Body of pancreas (tissue), 4 donors: ENCODE data around the gene TMEM123. TPM values are rescaled to one million over a fixed set of nuclear protein-coding genes. Genes with fewer than 3 reads are reported as not detected.

Source experiments
- ATAC-seq: fragments of 150-250 bp; one replicate; pipeline ENCODE4 v1.9.1; 2016
- DNase-seq, 4 donors: peaks; one replicate each; pipeline ENCODE4 v3.0.0-alpha.2; 2019
- H3K27ac ChIP-seq, 4 donors: fragments of 200-600 bp; sonication (generic); 1 replicate in 3 of 4; 2 replicates in 1 of 4; pipeline versions ENCODE4 v1.5.1 to v1.6.1; 2016 to 2019; ENCODE audit warnings: mild to moderate bottlenecking in 1 of 4, mixed read lengths in 1 of 4, moderate library complexity in 1 of 4
- H3K27me3 ChIP-seq, 2 donors: fragments of 200-600 bp; sonication (generic); one replicate each; pipeline ENCODE4 v1.6.0; 2016; ENCODE audit warnings: mild to moderate bottlenecking in 1 of 2
- H3K36me3 ChIP-seq, 2 donors: fragments of 200-600 bp; sonication (generic); replicated peaks in 1 of 2; 2 replicates each; pipeline ENCODE4 v1.5.1; 2016; ENCODE audit warnings: low read depth in 2 of 2; ENCODE audit not compliant: insufficient read depth in 1 of 2
- H3K4me1 ChIP-seq: fragments of 200-600 bp; sonication (generic); one replicate; pipeline ENCODE4 v1.6.0; 2016
- H3K4me3 ChIP-seq, 2 donors: fragments of 200-600 bp; sonication (generic); 1 replicate in 1 of 2; 2 replicates in 1 of 2; pipeline ENCODE4 v1.5.1; 2016 to 2019
- H3K9me3 ChIP-seq, 3 donors: fragments of 200-600 bp; sonication (generic); 1 replicate in 2 of 3; 2 replicates in 1 of 3; pipeline ENCODE4 v1.5.1; 2016
- CTCF ChIP-seq, 7 experiments: fragments of 450-650 bp in 4 of 7; fragments of 200-600 bp in 3 of 7; sonication (generic) in 3 of 7; IDR thresholded peaks; one replicate each; pipeline ENCODE4 v1.5.1; 2016 to 2019; ENCODE audit warnings: antibody characterized with exemption in 7 of 7
- POLR2A ChIP-seq, 3 donors: fragments of 450-650 bp; IDR thresholded peaks; one replicate each; pipeline ENCODE4 v1.6.1; 2016; ENCODE audit warnings: antibody characterized with exemption in 3 of 3, mild to moderate bottlenecking in 2 of 3
- WGBS, 2 donors: methylation state at CpG; one replicate each; pipeline ENCODE4 v1.1.5; 2017; 5-methylcytosine and 5-hydroxymethylcytosine counted together
- intact Hi-C: fragments of 100-400 bp; cut with DNase I; formaldehyde crosslinking; loops from one replicate; pipeline ENCODE4 v1.15.1; 2023
- total RNA-seq, 2 donors: library from RNA; depleted of rRNA; stranded (reverse); fragments of >200 nt; gene quantifications; one replicate each; pipeline ENCODE4 v1.1.0, GENCODE V29; 2016

Gene TMEM123
- total RNA-seq, 2 donors from 2014 or later = 40.2 to 82.5 TPM

GRCh38 chr11:102486584-102486983 lies 34.0 kb upstream of the TMEM123 start:
- no peaks in the 10 kb centered on the region for H3K36me3 ChIP-seq
- 86 to 98% methylated on average over 2 of the region's 2 CpGs for WGBS, 2 donors
- intact Hi-C loops = no loop called here
- H3K4me1 ChIP-seq = peaks cover 9% of the 10 kb centered on the region
- no peak overlapping the region for H3K4me3 ChIP-seq
- ATAC-seq (no peak), DNase-seq (no peak)
- H3K27me3 ChIP-seq = no peaks in the 10 kb centered on the region
- no peak overlapping the region for H3K27ac ChIP-seq
- H3K9me3 ChIP-seq = no peaks in the 10 kb centered on the region
- TF ChIP-seq POLR2A (IDR thresholded peaks at IDR 0.05) (no peak), CTCF (IDR thresholded peaks at IDR 0.05) (no peak)

GRCh38 chr11:102485095-102485722 lies 32.6 kb upstream of the TMEM123 start:
- intact Hi-C loops = no loop called here
- H3K27ac ChIP-seq = no peak overlapping the region
- ATAC-seq = peak; percentile 27
- H3K27me3 ChIP-seq = no peaks in the 10 kb centered on the region
- no peak overlapping the region for H3K4me3 ChIP-seq
- TF ChIP-seq POLR2A (IDR thresholded peaks at IDR 0.05) (no peak), CTCF (IDR thresholded peaks at IDR 0.05) (no peak)
- H3K9me3 ChIP-seq = no peaks in the 10 kb centered on the region
- 58 to 59% methylated on average over 2 of the region's 2 CpGs for WGBS, 2 donors
- no peaks in the 10 kb centered on the region for H3K36me3 ChIP-seq
- DNase-seq = no peak
- peaks cover 9% of the 10 kb centered on the region for H3K4me1 ChIP-seq

DNA sequence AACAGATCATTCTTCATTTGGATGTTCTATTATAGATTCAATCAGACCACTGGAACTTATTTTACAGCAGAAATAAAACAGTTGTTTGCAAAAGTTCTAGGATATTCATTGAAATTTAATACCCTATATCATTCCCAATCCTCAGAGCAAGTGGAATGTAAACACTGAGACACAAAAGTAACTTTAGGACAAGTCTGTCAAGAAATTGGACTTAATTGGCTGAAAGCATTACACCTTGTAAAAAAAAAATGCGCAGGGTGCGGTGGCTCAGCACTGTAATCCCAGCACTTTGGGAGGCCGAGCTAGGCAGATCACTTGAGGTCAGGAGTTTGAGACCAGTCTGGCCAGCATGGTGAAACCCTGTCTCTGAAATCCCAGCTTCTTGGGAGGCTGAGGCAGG lies 29.9 kb upstream of the TMEM123 start:
- no peak for TF ChIP-seq CTCF (IDR thresholded peaks at IDR 0.05)
- 61 to 63% methylated on average over 3 of the region's 3 CpGs for WGBS, 2 donors
- no peak overlapping the region for H3K4me3 ChIP-seq
- intact Hi-C loops = no loop called here
- no peaks in the 10 kb centered on the region for H3K27me3 ChIP-seq
- no peaks in the 10 kb centered on the region for H3K36me3 ChIP-seq
- peaks cover 9% of the 10 kb centered on the region for H3K4me1 ChIP-seq
- DNase-seq = no peak
- no peak for ATAC-seq
- H3K9me3 ChIP-seq = no peaks in the 10 kb centered on the region
- no peak overlapping the region for H3K27ac ChIP-seq

DNA sequence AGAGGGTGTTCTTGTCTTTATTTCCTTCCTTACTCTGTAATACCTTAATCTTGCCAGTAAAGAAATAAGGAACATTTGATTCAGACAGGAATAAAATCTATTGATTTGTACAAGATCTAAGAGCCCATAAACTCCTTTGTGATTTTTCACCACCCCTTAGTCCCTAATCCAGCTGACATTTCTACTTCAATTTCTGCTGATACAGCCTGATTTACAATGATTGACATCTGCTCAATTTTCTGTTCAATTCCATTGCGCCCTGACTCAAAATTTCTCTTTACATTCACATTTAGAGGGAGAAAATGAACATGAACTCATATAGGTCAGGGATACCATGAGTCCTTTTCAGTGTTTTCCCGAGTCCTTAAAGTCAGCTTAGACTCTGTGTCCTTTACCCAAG lies 27.2 kb upstream of the TMEM123 start:
- TF ChIP-seq CTCF (IDR thresholded peaks at IDR 0.05) = no peak
- TF ChIP-seq POLR2A (IDR thresholded peaks at IDR 0.05) = no peak
- no peak for DNase-seq
- WGBS, 2 donors = 93 to 94% methylated on average over 2 of the region's 2 CpGs
- Histone ChIP-seq H3K27me3 (no peaks in the 10 kb centered on the region), H3K36me3 (no peaks in the 10 kb centered on the region), H3K4me1 (peaks cover 13% of the 10 kb centered on the region), H3K9me3 (no peaks in the 10 kb centered on the region), H3K4me3 (no peak overlapping the region), H3K27ac (no peak overlapping the region)
- ATAC-seq = no peak
- intact Hi-C loops = no loop called here

DNA sequence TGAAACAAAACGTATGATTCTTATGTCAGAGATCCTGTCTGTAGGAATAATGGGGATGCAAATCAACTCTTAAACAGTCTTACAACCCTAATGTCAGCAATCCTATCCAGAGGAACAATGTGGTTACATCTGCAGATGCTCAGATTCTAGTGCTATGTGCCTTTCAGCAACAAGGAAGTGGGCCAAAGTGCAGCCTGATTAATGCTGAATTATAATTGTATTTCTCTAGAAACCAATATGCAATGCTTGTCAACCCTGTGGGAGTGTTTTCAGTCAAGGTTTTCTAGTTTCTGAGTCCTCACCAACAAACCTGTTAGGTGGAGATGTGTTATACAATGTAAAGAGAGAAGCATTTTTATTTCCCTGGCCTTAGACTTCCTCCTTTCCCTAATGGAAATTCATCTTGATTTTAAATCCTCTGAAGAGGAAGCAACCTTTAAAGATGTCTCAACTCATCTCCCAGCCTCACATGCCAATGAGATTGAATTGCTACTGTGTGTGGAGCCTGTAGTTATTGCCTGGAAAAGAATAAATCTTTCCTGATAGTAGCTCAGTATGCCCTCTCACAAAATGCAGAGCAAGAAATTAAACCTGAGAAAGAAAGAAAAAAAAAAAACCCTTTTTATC lies 26.2 kb upstream of the TMEM123 start:
- Histone ChIP-seq H3K4me3 (no peak overlapping the region), H3K27me3 (no peaks in the 10 kb centered on the region), H3K4me1 (peaks cover 13% of the 10 kb centered on the region), H3K27ac (no peak overlapping the region), H3K36me3 (no peaks in the 10 kb centered on the region), H3K9me3 (no peaks in the 10 kb centered on the region)
- DNase-seq = no peak
- intact Hi-C loops = no loop called here
- WGBS, 2 donors = 75 to 76% methylated on average over 1 of the region's 1 CpG
- no peak for ATAC-seq
- TF ChIP-seq POLR2A (IDR thresholded peaks at IDR 0.05) (no peak), CTCF (IDR thresholded peaks at IDR 0.05) (no peak)
